GM12872 (cell line): ENCODE measurements around the gene ZNF648.

ENCODE experiments used
- TF ChIP-seq, protein P1 (sequence below): IDR thresholded peaks from 3 replicates; pipeline ENCODE4 v1.5.1; 2011; ENCODE audit warnings: low read depth, mild to moderate bottlenecking, low read length, moderate library complexity; ENCODE audit not compliant: insufficient read depth

ZNF648 gene, protein sequence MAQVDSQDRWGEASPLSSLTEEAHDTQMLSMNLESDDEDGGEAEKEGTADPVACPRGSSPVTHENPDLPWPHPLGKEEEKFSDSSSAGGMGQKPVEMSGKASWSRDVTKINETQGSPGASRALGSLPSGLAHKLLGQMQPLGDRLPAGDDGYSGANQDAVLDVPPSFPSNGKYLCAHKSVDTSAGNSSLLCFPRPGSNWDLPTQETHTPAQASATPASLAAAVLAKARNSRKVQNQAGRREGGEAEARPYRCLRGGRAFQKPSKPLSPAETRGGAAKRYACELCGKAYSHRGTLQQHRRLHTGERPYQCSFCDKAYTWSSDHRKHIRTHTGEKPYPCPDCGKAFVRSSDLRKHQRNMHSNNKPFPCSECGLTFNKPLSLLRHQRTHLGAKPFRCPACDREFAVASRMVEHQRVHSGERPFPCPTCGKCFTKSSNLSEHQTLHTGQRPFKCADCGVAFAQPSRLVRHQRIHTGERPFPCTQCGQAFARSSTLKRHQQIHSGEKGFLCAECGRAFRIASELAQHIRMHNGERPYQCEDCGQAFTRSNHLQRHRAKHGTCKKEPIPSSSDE

DNA sequence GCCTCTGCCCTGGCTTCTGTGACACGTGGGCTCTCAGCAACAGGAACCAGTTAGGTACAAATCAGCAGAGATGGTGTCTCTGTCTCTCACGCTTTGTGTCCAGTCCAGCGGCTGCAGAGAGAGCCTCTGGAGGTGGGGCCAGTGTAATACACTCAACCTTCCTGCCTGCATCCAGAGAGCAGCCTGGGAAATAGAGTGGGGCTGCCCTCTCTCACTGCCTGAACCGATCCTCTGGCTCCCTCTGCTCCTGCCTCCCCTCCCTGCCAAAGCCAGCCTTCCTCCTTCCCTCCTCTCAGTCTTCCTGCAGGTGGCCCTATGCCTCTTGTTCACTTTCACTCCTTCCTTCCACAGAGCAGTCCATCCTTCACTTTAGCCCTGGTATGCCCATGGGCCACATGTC, at the start of gene ZNF648:
Gene ZNF648, minus strand, starts transcription at position 119 of the 400 bp plus-strand sequence. CDS start 3,702 bp downstream, outside the sequence.
- TF ChIP-seq, protein P1, sequence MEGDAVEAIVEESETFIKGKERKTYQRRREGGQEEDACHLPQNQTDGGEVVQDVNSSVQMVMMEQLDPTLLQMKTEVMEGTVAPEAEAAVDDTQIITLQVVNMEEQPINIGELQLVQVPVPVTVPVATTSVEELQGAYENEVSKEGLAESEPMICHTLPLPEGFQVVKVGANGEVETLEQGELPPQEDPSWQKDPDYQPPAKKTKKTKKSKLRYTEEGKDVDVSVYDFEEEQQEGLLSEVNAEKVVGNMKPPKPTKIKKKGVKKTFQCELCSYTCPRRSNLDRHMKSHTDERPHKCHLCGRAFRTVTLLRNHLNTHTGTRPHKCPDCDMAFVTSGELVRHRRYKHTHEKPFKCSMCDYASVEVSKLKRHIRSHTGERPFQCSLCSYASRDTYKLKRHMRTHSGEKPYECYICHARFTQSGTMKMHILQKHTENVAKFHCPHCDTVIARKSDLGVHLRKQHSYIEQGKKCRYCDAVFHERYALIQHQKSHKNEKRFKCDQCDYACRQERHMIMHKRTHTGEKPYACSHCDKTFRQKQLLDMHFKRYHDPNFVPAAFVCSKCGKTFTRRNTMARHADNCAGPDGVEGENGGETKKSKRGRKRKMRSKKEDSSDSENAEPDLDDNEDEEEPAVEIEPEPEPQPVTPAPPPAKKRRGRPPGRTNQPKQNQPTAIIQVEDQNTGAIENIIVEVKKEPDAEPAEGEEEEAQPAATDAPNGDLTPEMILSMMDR = no peak

DNA sequence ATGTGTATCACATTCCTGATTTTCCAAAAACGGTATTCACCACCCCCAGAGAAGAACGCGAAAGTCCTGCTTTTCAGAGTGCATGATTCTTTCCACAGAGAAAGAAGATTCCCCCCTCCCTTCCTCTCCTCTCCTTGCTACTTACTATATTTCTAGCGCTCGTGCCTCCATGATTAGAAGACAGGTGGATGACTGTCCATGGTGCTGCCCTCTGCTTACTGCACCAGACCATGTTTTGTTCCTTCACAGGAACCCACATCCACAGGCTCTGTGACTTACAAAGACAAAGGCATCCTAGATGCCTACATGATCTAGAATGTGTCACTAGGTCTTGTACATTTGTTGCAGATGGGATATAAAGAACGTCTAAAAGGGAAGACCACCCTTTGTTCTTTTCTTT, 49.1 kb upstream of the ZNF648 start:
- TF ChIP-seq, protein P1 = no peak

- TF ChIP-seq, protein P1 = no peak
Observed at GRCh38 chr1:182109771-182110170, 48.3 kb upstream of the ZNF648 start.

DNA sequence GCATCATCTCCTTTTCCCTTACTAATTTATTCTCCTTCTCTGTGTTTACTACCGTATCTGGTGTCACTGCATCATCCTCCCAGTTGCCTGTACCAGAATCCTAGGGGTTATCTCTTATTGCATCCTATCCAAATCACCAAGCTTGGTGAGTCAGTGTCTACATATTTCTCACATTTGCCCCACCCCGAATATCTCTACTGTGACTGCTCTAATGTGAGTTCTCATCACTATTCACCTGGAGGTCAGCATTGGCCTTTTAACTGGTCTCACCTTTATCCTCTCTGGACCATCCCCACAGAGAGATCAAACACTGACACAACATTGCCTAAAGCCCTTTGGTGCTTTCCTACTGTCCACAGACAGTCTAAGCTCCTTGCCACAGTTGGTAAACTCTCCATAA, 45.7 kb upstream of the ZNF648 start:
- TF ChIP-seq, protein P1 = no peak

DNA sequence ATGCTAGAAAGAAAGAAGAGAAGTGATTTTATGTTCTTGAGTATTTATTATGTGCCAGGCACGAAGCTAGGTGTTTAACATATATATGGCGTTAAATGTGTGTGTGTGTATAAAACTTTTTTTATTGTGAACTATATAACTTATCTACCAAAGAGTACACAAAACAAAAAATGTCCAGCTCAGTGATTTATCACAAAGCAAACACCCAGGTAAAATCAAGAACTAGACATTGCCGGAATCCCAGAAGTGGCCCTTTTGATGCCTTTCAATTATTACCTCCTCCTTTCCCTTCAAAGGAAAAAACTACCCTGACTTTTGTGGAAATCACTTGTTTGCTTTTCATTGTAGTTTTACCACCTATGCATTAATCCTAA, 40.5 kb upstream of the ZNF648 start:
- TF ChIP-seq, protein P1 = no peak

GRCh38 chr1:182101415-182102042, 40.0 kb upstream of the ZNF648 start:
- TF ChIP-seq, protein P1 = no peak

- TF ChIP-seq, protein P1 = no peak
Observed at GRCh38 chr1:182098301-182098700, 36.8 kb upstream of the ZNF648 start.
